Type B pancreatic cell (in vitro differentiated cells): Measurements from ENCODE around the gene ALOX15B. TPM values are rescaled to one million over a fixed set of nuclear protein-coding genes. Genes with fewer than 3 reads are reported as not detected.

Experiments
- DNase-seq: peaks from one replicate; pipeline ENCODE4 v3.0.0; 2021; ENCODE audit warnings: mixed read lengths; ENCODE audit not compliant: unreplicated experiment; ENCODE audit errors: extremely low spot score
- H3K27ac Mint-ChIP-seq: 2 replicates; pipeline ENCODE4 v1.8.0; 2021; ENCODE audit warnings: mild to moderate bottlenecking, mixed read lengths
- H3K27me3 Mint-ChIP-seq: 2 replicates; pipeline ENCODE4 v1.8.0; 2021; ENCODE audit warnings: mixed read lengths
- H3K36me3 Mint-ChIP-seq: 2 replicates; pipeline ENCODE4 v1.8.0; 2021; ENCODE audit warnings: mixed read lengths
- H3K4me1 Mint-ChIP-seq: one replicate; pipeline ENCODE4 v1.8.0; 2021; ENCODE audit warnings: mixed read lengths; ENCODE audit not compliant: unreplicated experiment
- H3K4me3 Mint-ChIP-seq: 2 replicates; pipeline ENCODE4 v1.8.0; 2021; ENCODE audit warnings: mild to moderate bottlenecking, mixed read lengths
- H3K9me3 Mint-ChIP-seq: 2 replicates; pipeline ENCODE4 v1.8.0; 2021; ENCODE audit warnings: mixed read lengths
- total RNA-seq: library from RNA; stranded (reverse); gene quantifications from 2 replicates; pipeline ENCODE4 v1.2.1, GENCODE V29; 2021; ENCODE audit warnings: low replicate concordance
- TF ChIP-seq, protein P1 (sequence below): fragments of 200-600 bp; sonication (generic); conservative IDR thresholded peaks from 2 replicates; pipeline ENCODE4 v1.5.0; 2021; ENCODE audit warnings: antibody characterized with exemption, mild to moderate bottlenecking

The ALOX15B gene
- total RNA-seq, 1 donor from 2014 or later: not detected

GRCh38 chr17:7995724-7996123 is 43.1 kb upstream of the ALOX15B start:
- H3K4me3 Mint-ChIP-seq: no peak overlapping the region
- no peaks in the 10 kb centered on the region for H3K36me3 Mint-ChIP-seq
- no peak for DNase-seq
- no peak overlapping the region for H3K27ac Mint-ChIP-seq
- TF ChIP-seq, protein P1, sequence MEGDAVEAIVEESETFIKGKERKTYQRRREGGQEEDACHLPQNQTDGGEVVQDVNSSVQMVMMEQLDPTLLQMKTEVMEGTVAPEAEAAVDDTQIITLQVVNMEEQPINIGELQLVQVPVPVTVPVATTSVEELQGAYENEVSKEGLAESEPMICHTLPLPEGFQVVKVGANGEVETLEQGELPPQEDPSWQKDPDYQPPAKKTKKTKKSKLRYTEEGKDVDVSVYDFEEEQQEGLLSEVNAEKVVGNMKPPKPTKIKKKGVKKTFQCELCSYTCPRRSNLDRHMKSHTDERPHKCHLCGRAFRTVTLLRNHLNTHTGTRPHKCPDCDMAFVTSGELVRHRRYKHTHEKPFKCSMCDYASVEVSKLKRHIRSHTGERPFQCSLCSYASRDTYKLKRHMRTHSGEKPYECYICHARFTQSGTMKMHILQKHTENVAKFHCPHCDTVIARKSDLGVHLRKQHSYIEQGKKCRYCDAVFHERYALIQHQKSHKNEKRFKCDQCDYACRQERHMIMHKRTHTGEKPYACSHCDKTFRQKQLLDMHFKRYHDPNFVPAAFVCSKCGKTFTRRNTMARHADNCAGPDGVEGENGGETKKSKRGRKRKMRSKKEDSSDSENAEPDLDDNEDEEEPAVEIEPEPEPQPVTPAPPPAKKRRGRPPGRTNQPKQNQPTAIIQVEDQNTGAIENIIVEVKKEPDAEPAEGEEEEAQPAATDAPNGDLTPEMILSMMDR: no peak
- no peaks in the 10 kb centered on the region for H3K9me3 Mint-ChIP-seq
- peaks cover 44% of the 10 kb centered on the region for H3K27me3 Mint-ChIP-seq
- no peaks in the 10 kb centered on the region for H3K4me1 Mint-ChIP-seq

DNA sequence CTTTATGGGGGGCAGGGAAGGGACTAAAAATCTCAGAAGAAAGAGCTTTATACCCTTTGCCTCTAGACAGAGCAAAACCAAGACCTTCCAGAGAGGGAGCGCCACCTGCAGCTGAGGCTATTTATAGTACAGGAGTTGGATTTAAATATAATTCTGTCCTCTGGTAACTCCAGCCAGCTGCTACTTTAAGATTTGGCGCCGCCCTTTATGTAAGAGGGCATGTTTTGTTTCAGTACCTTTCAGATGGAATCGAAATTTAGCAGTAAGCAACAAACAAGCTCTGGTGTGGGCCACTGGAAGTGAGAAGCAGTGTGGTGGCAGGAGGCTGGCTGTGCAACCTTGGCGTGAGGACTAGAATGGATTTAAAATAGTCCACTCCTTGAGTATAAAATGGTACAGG is 41.7 kb upstream of the ALOX15B start:
- H3K36me3 Mint-ChIP-seq: no peaks in the 10 kb centered on the region
- DNase-seq: no peak
- H3K4me1 Mint-ChIP-seq: no peaks in the 10 kb centered on the region
- H3K4me3 Mint-ChIP-seq: no peak overlapping the region
- H3K27ac Mint-ChIP-seq: no peak overlapping the region
- TF ChIP-seq, protein P1: peak; percentile 41
- peaks cover 53% of the 10 kb centered on the region for H3K27me3 Mint-ChIP-seq
- no peaks in the 10 kb centered on the region for H3K9me3 Mint-ChIP-seq

DNA sequence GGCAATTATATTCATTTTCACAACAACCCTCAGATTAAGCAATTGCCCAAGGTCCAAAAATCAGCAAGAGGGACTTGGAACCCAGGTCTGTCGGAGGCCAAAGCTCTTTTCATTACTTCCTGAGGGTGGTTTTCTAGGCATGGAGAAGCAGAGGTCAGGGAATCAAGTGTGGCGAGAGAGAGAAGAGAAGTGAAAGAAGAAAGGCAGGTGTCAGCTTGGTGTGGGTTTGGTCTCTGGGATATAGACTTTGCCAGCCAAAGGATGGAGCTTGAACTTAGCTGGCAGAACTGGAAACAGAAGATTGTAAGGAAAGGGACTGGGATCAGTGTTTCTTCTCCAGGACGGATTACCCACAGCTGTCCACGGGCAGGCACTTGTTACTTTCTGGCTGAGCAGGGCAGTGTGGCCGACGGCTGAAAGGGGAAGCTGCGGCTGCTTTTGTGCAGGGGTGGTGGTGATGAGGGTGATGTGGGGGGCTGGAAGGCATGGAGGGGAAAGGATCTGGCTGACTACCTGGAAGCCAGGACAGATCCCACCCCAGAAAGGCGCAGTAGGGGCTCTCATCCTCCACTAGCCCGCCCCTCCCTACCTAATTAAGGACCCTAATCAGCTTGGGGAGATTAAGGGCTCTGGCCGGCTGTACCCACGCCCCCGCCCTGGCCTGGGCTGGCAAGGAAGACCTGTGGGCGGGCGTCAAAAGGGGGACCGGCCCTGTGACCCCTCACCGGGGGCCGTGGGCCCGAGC is 36.7 kb upstream of the ALOX15B start, which contains the start of gene GUCY2D:
Gene GUCY2D (plus strand): TSS at position 640 of the 745 bp plus-strand sequence. CDS start 433 bp downstream, outside the sequence.
- no peak for DNase-seq
- TF ChIP-seq, protein P1: no peak
- H3K27me3 Mint-ChIP-seq: peaks cover 62% of the 10 kb centered on the region
- no peaks in the 10 kb centered on the region for H3K36me3 Mint-ChIP-seq
- H3K9me3 Mint-ChIP-seq: no peaks in the 10 kb centered on the region
- peak within 1 kb of the TSS; percentile 20 for H3K4me3 Mint-ChIP-seq
- H3K27ac Mint-ChIP-seq: no peak within 1 kb of the TSS
- no peaks in the 10 kb centered on the region for H3K4me1 Mint-ChIP-seq

DNA sequence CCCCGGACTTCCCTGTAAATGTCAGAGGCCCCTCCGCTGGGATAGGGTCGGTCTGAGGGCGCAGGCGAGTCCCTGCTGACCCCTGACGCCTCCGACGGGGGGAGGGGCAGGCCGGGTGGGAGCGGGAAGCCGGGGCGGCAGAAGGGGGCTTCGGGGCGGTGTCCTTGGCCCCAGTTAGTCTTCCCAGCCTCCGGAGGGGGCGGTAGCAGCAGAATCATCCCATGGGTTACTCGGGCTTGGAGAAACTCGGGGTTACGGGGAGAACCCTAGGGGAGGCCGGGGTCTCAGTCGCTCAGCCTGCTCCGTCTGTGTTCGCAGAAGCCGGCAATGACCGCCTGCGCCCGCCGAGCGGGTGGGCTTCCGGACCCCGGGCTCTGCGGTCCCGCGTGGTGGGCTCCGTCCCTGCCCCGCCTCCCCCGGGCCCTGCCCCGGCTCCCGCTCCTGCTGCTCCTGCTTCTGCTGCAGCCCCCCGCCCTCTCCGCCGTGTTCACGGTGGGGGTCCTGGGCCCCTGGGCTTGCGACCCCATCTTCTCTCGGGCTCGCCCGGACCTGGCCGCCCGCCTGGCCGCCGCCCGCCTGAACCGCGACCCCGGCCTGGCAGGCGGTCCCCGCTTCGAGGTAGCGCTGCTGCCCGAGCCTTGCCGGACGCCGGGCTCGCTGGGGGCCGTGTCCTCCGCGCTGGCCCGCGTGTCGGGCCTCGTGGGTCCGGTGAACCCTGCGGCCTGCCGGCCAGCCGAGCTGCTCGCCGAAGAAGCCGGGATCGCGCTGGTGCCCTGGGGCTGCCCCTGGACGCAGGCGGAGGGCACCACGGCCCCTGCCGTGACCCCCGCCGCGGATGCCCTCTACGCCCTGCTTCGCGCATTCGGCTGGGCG is 35.9 kb upstream of the ALOX15B start:
- TF ChIP-seq, protein P1: no peak
- Mint-ChIP-seq H3K36me3 (no peaks in the 10 kb centered on the region), H3K9me3 (no peaks in the 10 kb centered on the region), H3K4me1 (no peaks in the 10 kb centered on the region), H3K27me3 (peaks cover 64% of the 10 kb centered on the region), H3K4me3 (no peak overlapping the region), H3K27ac (no peak overlapping the region)
- no peak for DNase-seq

DNA sequence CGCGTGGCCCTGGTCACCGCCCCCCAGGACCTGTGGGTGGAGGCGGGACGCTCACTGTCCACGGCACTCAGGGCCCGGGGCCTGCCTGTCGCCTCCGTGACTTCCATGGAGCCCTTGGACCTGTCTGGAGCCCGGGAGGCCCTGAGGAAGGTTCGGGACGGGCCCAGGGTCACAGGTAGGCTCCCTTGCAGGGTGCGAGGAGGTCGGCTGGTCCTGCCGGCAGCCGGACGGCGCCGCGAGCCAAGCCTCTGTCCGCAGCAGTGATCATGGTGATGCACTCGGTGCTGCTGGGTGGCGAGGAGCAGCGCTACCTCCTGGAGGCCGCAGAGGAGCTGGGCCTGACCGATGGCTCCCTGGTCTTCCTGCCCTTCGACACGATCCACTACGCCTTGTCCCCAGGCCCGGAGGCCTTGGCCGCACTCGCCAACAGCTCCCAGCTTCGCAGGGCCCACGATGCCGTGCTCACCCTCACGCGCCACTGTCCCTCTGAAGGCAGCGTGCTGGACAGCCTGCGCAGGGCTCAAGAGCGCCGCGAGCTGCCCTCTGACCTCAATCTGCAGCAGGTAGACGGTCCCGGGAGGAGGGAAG is 35.2 kb upstream of the ALOX15B start:
- no peak for DNase-seq
- peaks cover 61% of the 10 kb centered on the region for H3K27me3 Mint-ChIP-seq

More for the DNA sequence above, 35.2 kb upstream of the ALOX15B start:
- Mint-ChIP-seq H3K4me3 (no peak overlapping the region), H3K27ac (no peak overlapping the region), H3K4me1 (no peaks in the 10 kb centered on the region), H3K36me3 (no peaks in the 10 kb centered on the region), H3K9me3 (no peaks in the 10 kb centered on the region)
- TF ChIP-seq, protein P1: no peak
